ENCODE data around the gene PRKAR2B.

- TF ChIP-seq EZH2 (IDR thresholded peaks at IDR 0.05; ENCODE audit: insufficient read depth, poor library complexity, severe bottlenecking) (no peak), EZH2phosphoT487 (IDR thresholded peaks at IDR 0.05; ENCODE audit: insufficient read depth, low read depth) (no peak)
Observed at GRCh38 chr7:107017965-107018719, 26.4 kb upstream of the PRKAR2B start.

Data from GM23248 (cell line).